Activated CD4-positive, alpha-beta T cell treated with anti-CD3 and anti-CD28 coated beads, Interleukin-2, amount 50 U/mL, for 16 hours (primary cell): ENCODE data around the gene SIX4.

Experiments
- DNase-seq: peaks from one replicate; pipeline ENCODE4 v3.0.0-alpha.2; 2020

SIX4 gene

DNA sequence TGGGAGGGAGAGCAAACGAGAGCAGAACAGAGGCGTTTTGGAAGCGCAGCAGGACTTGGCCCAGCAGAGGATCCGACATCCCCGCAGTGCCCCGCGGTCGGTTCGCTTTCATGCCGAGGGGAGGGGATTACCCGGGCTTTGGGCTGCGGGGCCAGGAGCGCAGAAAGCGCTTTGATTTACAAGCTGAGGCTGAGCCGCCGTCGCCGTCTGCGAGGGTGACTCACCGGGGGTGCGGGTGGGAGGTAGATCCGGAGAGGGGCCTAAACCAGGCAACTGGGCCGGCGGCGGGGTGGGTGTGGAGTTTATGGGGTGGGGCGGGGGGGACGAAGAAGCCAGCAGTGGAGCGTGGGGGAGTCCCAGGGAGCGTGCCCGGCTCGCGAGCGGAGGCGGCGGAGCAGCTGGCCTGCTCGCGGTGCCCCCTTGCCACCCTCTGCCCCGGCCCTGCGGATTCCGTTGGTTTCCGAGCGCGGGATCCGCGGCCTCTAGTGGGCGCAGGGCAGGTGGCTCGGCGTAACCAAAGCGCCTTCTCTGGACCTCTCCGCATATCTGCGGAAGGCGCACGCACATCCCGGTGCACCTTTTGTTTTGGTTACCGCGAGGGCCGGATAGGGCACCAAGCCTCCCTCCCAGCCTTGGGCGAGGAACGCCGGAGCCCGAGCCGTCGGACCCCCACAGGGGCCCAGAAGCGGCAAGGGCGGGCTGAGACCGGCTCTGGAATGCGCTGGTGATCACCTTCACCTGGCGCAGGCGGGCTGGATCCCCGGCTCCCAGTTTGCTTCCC is 2.6 kb downstream of the SIX4 start:
- DNase-seq = peak; percentile 27

DNA sequence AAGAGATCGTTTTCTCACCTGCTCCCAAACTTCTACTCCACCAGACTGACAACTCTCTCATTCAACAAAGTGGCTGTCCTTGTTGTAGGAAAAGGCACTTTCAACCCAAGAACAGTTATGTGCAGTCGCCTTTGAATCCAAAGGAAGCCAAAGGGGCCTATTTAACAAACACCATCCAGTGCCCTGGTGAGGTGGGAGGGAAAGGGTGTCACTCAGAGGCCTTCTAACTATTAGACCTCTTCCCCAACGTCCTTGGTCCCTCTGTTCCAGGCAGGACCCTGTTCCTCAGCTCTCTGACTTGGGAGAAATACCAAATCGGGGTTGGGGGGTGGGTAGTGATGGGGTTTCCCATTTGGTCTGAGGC is 3.2 kb downstream of the SIX4 start:
- no peak for DNase-seq

DNA sequence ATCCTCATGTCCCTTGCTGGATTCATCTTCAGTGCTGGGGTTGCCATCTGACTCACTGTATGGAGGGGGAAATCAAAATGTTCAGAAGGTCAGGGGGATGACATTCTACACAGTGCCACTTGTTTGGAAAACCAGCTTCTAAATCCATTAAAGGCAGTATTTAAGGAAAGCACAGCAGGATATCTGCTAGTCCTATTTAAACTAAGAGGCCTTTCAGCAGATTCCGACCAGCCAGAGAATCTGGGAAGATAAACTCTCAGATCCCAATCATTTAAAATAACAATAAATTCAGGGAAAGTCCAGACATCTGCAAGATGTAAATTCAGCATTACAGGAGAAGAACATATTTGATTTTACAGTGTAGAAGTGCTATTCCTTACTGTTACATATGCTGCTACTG is 3.8 kb downstream of the SIX4 start:
- DNase-seq = no peak

DNA sequence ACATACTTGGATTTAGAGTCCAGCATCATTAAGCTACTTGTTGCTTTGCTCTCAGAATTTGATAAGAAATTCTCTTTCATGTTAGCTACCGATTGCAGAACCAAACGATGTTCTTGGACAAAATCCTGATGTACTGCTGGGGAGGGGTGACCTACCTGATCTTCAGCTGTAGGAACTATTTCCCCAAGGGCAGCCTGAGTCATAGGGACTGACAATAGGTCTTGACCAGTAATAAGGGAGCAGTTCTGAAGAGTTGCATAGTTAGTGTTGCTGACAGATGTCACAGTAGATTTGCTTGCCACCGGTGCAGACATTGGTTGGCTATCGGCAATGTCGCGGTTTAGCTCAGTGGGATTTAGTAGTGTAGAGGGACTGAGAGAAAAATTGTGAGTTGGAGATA is 10.6 kb downstream of the SIX4 start:
- no peak for DNase-seq

DNA sequence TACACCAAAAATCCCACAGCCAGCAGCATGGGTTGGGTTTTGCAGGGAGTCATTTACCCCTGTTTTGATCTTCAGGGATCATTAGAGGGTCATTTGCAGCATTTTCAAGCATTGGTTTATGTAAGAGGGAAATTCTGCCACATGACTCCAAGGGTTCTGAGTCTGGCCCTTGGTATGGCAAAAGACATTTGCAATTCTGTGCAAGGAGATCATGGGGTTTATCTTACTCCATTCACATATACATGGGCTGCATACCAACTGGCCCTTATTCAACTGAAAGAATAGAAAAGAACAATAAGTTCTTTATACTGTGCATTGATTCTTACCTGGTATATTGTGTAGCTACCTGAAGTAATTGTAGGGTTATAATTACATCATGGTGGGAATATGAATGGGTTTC is 13.7 kb downstream of the SIX4 start:
- DNase-seq = no peak

DNA sequence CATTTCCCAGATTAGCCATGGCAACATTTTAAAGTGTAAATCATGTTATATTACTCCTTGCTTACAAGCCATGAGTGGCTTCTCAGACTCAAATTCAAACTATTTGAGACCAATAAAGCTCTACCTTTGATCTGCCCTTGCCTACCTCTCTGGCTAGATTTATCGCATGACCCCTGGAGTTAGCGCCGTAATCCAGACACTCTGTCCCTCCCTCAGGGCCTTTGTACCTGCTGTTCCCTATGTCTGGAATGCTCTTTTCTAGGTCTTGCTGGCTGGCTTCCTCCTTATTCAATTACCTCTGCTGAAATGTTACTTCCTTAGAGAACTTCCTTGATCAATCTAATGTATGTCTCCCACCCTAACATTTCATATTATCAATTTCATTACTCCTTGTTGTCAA is 16.3 kb downstream of the SIX4 start:
- DNase-seq = no peak

DNA sequence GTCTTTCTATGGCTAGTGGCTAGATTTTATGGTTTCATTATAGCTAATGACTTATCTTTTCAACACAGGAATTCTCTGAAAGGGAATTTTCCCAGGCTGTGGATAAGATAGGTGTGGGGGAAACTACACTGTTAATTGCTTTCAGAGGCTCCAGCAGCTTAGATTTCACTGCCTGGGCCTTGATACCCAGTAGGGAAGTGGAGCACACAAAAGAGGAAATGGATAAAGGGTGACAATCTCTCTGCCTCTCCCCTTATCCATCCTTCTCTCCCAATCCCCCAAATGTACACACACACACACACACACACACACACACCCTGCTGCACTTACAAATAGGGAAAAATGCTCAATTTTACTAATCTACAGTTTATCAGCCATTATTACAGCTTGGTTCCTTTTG is 19.1 kb downstream of the SIX4 start:
- no peak for DNase-seq

DNA sequence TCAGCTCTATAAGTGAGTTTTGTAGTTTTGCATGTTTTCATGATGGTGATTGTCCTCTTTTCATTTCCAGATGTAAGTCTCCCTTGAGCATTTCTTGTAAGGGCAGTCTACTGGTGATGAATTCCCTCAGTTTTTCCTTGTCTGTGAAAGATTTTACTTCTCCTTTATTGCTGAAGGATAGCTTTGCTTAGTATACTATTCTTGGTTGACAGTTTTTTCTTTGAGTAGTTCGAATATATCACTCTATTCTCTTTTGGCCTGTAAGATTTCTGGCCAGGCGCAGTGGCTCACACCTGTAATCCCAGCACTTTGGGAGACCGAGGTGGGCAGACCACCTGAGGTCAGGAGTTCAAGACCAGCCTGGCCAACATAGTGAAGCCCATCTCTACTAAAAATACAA is 23.6 kb downstream of the SIX4 start:
- no peak for DNase-seq

DNA sequence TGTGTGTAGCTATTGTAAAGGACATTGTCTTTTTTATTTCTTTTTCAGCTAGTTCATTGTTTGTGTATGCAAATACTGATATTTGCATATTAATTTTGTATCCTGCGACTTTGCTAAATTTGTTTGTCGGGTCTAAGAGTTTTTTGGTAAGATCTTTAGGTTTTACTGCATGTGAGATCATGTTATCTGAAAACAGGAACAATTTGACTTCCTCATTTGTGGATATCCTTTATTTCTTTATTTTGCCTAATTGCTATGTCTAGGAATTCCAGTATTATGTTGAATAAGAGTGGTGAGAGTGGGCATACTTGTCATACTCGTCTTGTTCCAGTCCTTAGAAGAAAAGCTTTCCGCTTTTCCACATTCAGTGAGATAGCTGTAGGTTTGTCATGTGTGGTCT is 28.8 kb downstream of the SIX4 start:
- DNase-seq = no peak

DNA sequence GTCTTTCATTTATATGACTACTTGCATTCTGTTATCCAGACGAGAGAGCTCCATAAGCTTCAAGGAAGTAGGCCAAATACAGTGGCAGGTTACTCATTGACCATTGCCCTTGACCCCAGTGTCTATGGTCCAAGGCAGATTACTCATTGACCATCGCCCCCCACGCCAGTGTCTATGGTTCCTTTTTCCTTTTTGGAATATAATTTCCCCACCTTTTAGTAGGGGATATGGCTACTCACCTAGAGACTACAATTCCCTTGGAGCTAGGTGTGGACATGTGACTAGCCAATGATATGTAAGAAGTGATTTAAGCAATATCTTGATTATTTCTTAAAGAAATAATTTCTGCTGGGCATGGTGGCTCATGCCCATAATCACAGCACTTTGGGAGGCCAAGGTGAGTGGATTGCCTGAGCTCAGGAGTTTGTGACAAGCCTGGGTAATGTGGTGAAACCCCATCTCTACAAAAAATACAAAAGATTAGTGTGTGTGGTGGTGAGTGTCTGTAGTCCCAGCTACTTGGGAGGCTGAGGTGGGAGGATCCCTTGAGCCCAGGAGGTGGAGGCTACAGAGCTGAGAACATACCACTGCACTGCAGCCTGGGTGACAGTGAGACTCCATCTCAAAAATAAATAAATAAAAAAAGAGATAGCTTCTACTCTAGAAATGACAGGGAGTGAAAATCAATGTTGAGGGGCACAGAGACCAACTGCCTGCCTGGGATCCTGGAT is 32.6 kb downstream of the SIX4 start:
- DNase-seq = no peak

DNA sequence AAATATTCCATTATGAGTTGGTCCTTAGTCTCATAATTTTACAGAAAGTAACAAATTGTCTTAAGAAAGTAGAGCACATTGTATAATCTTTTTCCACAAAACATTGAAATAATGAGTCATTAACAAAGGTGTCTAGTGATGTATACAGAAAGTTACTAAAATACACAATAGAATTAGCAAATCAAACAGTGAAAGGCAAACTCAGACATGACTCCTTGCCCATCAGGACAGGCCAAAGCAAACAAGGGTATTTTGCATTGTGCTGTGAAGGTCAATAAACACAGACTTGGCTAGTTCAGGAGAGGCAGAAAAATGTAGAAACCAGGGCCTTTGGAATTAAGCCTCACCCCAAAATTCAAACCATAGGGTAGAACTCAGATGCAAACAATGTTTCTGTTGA is 37.3 kb downstream of the SIX4 start:
- DNase-seq = no peak

DNA sequence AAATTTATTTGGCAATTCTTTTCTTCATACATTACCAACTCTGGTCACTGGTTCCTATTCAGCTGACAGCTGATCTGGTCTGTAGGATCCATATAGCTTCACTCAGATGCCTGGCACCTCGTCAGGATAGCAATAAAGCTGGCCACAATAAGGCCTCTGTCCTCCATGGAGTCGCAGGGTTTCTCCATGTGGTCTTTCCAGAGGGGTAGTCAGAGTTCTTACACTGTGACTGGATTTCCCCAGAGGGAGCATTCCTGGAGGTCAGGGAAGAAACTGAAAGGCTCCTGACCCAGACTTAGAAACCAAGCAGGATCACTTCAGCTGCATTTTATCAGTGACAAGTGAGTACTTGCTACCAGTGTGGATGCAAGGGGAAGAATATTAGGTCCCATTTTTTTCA is 39.9 kb downstream of the SIX4 start:
- DNase-seq = no peak

DNA sequence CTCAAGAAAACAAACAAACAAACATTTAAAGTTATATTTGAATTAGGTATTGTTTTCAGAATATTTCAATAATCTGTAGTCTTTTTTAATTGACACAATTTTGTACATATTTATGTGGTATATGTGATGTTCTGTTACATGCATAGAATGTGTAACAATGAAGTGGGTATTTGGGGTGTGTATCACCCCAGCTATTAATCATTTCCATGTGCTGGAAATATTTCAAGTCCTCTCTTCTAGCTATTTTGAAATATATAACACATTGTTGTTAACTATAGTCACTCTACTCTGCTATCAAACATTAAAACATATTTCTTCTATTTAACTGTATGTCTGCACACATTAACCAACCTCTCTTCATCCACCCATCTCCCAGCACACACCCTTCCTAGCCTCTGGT is 42.9 kb downstream of the SIX4 start:
- no peak for DNase-seq

DNA sequence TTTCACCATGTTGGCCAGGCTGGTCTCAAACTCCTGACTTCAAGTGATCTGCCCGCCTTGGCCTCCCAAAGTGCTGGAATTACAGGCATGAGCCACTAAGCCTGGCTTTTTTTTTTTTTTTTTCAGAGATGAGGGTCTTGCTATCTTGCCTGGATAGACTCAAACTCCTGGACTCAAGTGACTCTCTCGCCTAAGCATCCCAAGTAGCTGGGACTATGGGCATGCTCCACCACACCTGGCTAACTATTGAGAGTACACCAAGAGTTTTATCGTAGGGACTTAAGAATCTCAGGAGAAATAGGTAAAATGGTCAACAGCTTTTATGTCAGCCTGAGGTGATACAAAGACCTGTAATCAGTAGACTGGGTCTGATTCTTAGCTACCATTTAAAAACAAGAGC is 43.6 kb downstream of the SIX4 start:
- no peak for DNase-seq

DNA sequence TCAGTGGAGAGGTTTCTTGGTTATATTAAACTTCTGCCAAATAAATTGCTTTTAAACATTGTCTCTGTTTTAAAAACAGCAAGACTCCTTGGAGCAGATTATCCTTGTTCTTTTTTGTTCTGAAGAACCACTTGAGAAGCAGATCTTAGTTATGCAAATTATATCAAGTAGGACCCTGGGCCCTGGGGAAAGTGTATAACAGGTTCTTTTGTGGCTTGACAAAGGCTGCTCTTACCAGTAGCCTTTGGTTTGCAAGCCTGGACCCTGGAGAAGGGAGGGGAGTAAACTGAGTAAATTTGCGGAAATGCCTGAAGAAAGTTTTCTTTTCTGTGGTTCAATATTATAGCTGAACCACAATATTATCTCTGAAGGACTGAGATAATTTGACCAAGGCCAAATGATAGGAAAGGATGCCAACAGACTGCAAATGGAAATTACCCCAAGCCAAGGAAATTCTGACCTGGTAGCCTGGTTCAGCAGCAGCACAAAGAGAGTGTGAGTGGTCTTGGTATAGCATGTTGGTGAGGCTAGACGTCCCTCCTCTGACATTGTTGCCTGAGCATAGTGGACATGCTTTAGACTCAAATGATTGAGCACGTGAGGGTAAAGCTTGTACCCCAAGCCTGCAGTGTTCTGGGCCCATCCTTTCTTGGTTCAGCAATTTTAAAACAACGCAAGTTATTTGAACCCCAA is 44.4 kb downstream of the SIX4 start:
- DNase-seq = no peak

DNA sequence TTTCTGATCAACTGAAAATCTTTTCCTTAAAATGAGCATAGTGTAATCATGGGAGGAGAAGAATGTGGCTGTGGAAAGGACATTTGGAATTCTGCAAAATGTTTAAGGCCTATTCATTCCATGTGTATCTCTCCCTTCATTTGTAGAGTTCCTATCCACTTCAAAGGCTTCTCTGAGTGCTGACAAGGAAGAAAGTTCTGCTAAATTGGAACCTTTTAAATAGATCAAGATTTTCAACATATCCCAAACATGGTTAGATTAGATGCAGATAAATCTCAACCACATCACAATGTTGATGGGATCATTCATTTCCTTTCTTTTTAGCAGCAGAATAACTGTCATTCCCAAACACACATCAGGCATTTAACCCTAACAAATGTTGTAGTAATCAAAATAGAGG is 46.5 kb downstream of the SIX4 start:
- DNase-seq = no peak

DNA sequence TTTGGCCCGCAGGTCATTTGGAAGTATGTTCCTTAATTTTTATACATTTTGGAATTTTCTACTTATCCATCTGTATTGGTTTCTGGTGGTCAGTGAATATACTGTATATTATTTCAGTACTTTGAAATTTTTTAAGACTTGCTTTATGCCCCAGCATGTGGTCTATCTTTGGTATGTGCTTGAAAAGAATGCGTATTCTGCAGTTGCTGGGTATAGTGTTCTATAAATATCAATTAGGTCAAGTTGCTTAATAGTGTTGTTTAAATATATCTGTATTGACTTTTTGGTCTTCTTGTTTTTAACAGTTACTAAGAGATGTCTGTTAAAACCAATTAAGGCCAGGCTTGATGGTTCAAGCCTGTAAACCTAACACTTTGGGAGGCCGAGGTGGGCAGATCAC is 53.2 kb downstream of the SIX4 start:
- DNase-seq = no peak

DNA sequence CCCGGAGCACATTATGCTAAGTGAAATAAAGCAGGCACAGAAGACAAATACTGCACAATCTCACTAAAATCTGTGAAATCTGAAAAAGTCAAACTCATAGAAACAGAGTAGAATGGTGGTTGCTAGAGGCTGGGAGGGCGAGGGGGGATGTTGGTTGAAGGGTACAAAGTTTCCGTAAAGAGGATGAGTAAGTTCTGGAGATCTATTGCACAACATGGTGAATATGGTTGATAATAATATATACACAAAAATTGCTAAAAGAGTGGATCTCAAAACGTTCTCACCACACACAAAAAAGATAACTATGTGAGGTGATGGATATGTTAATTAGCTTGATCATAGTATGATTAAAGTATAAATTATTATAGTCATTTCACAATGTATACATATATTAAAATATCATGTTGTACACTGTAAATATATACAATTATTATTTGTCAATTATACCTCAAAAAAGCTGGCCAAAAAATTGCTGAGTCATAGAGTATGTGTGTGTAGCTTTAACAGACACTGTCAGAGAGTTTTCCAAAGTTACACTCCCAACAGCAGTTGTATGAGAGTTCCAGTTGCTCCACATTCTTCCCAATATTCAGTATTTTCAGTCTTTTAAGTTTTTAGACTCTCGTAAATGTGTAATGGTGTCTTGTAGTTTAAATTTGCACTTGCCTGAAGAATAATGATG is 55.6 kb downstream of the SIX4 start:
- no peak for DNase-seq

DNA sequence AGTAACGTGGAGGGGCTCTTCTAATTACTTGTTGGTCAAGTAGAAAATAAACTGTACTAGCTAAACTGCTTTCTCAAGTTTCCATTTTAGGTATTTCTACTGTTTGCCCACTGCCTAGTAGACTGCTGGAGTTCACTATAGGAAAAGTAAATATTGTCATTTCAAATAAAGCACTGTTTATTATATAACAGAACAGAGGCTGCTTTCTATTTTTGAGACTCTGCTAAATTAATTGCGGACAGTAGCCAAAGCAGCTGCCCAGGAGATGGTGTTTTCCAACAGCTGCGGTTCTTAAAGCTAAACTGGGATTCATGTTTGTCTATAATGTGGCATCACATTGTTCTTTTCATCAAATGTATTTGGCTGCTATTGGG is 59.0 kb downstream of the SIX4 start:
- no peak for DNase-seq

DNA sequence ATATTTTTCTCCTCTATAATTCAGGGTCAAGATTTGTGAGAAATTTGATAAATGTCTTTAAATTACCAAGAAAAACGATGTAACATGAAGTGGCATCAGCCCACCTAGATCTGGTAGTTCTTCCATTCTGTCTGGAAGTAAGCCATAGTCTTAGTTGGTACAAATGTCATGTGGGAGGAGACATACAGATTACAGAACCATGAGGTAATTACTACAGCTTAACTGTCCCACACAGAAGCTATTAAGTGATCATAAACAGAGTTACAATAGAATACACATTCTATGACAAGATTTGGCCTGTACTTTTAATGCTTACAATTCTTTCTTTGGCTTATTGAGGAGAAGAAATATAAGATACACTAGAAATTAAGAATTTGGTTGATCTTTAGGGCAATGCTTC is 61.2 kb downstream of the SIX4 start:
- DNase-seq = no peak

DNA sequence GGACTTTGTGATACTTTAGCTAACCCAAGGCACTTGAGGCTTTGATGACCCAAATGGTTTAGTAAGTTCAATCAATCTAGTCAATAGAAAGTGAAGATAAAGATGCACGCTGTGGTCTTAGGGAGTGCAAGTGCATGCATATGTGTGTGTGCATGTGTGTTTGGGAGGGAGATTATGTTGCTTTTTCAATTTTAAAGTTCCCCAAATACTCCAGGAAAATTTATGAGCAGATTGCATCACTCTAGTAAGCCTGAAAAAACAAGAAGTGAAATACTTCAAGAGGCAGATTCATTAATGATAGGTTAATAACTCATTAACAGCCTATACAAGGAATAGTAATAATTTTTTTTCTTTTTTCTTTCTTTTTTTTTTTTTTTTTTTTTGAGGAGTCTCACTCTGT is 62.4 kb downstream of the SIX4 start:
- DNase-seq = no peak
